Uterus (tissue), 4 donors: ENCODE data around the gene HNRNPL. TPM values are rescaled to one million over a fixed set of nuclear protein-coding genes. Genes with fewer than 3 reads are reported as not detected.
A peak's percentile ranks its signal among the peaks of the same experiment; 100 is the strongest.
"Not testable (repeated sequence)": the region's sequence is repeated elsewhere in the genome, so short reads cannot be mapped to it uniquely, and the experiment has no call there.

Experiments
- DNase-seq, 2 donors: peaks; one replicate each; pipeline ENCODE4 v3.0.0-alpha.2; 2019 to 2020
- H3K27ac ChIP-seq, 2 donors: fragments of 200-600 bp; sonication (generic); 1 replicate in 1 of 2; 2 replicates in 1 of 2; pipeline ENCODE4 v1.5.1; 2016 to 2018
- H3K27me3 ChIP-seq, 2 donors: fragments of 200-600 bp; sonication (generic); one replicate each; pipeline ENCODE4 v1.5.1; 2018 to 2019; ENCODE audit warnings: control low read depth in 1 of 2
- H3K36me3 ChIP-seq, 2 donors: fragments of 200-600 bp; sonication (generic); one replicate each; pipeline ENCODE4 v1.5.1; 2019; ENCODE audit warnings: control low read depth in 1 of 2
- H3K4me1 ChIP-seq, 2 donors: fragments of 200-600 bp; sonication (generic); one replicate each; pipeline ENCODE4 v1.5.1; 2018 to 2019; ENCODE audit warnings: control low read depth in 1 of 2
- H3K4me3 ChIP-seq, 2 donors: fragments of 200-600 bp; sonication (generic); 1 replicate in 1 of 2; 2 replicates in 1 of 2; pipeline ENCODE4 v1.5.1; 2018 to 2019; ENCODE audit warnings: mild to moderate bottlenecking in 1 of 2
- H3K9me3 ChIP-seq, 2 donors: fragments of 200-600 bp; sonication (generic); one replicate each; pipeline ENCODE4 v1.5.1; 2019; ENCODE audit warnings: control low read depth in 1 of 2
- POLR2A ChIP-seq, 2 donors: fragments of 450-650 bp; IDR thresholded peaks; one replicate each; pipeline ENCODE4 v1.6.1; 2016; ENCODE audit warnings: antibody characterized with exemption in 2 of 2, mild to moderate bottlenecking in 1 of 2, moderate library complexity in 1 of 2
- intact Hi-C: fragments of 100-400 bp; cut with DNase I; formaldehyde crosslinking; loops from one replicate; pipeline ENCODE4 v1.15.1; 2023; ENCODE audit warnings: low total_unique reads
- total RNA-seq, 4 donors: library from RNA; depleted of rRNA in 3 of 4; stranded (reverse); fragments of >200 nt in 3 of 4; gene quantifications; one replicate each; pipeline versions ENCODE4 v1.1.0 to v1.2.4, GENCODE V29; 2014 to 2023
- TF ChIP-seq, protein P1 (sequence below), 4 experiments: fragments of 200-600 bp in 2 of 4; fragments of 450-650 bp in 2 of 4; sonication (generic) in 2 of 4; IDR thresholded peaks; one replicate each; pipeline ENCODE4 v1.5.1; 2016 to 2019; ENCODE audit warnings: antibody characterized with exemption in 4 of 4, mild to moderate bottlenecking in 2 of 4, moderate library complexity in 1 of 4
- donor health status: DM: yes; HTN: yes; CAD: no.

HNRNPL gene
- total RNA-seq, 4 donors from 2014 or later, result 65.8 to 353 (median 177) TPM

DNA sequence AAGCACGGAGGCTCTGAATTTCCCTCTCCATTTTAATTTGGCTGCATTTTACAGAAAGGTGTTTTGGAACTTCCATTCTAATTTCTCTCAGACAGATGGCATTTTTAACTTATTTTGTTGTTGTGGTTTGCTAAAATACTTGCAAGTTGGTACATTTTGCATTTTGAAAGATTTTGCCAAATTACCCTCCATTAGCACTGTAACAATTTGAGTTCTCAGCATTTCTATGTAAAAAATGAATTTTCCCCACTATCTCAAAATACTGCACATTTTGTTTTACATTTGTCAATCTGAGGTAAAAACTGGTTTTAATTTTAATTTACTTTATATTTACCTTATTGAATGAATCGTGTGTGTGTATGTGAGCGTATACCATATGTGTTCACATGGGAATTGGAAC lies 7.0 kb upstream of the HNRNPL start:
- intact Hi-C loops, result no loop called here

DNA sequence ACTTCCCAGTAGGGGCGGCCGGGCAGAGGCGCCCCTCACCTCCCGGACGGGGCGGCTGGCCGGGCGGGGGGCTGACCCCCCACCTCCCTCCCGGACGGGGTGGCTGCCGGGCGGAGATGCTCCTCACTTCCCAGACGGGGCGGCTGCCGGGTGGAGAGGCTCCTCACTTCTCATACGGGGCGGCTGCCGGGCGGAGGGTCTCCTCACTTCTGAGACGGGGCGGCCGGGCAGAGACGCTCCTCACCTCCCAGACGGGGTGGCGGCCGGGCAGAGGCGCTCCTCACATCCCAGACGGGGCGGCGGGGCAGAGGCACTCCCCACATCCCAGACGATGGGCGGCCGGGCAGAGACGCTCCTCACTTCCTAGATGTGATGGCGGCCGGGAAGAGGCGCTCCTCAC lies 6.0 kb upstream of the HNRNPL start:
- H3K9me3 ChIP-seq, H3K27me3 ChIP-seq, H3K4me3 ChIP-seq, H3K27ac ChIP-seq, H3K4me1 ChIP-seq, H3K36me3 ChIP-seq, DNase-seq, intact Hi-C loops: not testable (repeated sequence)

More for the DNA sequence above, 7.0 kb upstream of the HNRNPL start:
- Histone ChIP-seq H3K4me3 (no peak overlapping the region), H3K9me3 (no peaks in the 10 kb centered on the region), H3K27me3 (no peaks in the 10 kb centered on the region), H3K4me1 (no peaks in the 10 kb centered on the region), H3K27ac (no peak overlapping the region), H3K36me3 (no peaks in the 10 kb centered on the region)
- TF ChIP-seq POLR2A (IDR thresholded peaks at IDR 0.05), result no peak
- TF ChIP-seq, protein P1, sequence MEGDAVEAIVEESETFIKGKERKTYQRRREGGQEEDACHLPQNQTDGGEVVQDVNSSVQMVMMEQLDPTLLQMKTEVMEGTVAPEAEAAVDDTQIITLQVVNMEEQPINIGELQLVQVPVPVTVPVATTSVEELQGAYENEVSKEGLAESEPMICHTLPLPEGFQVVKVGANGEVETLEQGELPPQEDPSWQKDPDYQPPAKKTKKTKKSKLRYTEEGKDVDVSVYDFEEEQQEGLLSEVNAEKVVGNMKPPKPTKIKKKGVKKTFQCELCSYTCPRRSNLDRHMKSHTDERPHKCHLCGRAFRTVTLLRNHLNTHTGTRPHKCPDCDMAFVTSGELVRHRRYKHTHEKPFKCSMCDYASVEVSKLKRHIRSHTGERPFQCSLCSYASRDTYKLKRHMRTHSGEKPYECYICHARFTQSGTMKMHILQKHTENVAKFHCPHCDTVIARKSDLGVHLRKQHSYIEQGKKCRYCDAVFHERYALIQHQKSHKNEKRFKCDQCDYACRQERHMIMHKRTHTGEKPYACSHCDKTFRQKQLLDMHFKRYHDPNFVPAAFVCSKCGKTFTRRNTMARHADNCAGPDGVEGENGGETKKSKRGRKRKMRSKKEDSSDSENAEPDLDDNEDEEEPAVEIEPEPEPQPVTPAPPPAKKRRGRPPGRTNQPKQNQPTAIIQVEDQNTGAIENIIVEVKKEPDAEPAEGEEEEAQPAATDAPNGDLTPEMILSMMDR (IDR thresholded peaks at IDR 0.05), result no peak
- DNase-seq, result no peak

DNA sequence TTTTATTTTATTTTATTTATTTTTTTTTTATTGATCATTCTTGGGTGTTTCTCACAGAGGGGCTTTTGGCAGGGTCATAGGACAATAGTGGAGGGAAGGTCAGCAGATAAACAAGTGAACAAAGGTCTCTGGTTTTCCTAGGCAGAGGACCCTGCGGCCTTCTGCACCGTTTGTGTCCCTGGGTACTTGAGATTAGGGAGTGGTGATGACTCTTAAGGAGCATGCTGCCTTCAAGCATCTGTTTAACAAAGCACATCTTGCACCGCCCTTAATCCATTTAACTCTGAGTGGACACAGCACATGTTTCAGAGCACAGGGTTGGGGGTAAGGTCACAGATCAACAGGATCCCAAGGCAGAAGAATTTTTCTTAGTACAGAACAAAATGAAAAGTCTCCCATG lies 5.2 kb upstream of the HNRNPL start:
- H3K36me3 ChIP-seq, H3K4me1 ChIP-seq, DNase-seq, intact Hi-C loops, H3K4me3 ChIP-seq, H3K27me3 ChIP-seq, H3K9me3 ChIP-seq, H3K27ac ChIP-seq: not testable (repeated sequence)

DNA sequence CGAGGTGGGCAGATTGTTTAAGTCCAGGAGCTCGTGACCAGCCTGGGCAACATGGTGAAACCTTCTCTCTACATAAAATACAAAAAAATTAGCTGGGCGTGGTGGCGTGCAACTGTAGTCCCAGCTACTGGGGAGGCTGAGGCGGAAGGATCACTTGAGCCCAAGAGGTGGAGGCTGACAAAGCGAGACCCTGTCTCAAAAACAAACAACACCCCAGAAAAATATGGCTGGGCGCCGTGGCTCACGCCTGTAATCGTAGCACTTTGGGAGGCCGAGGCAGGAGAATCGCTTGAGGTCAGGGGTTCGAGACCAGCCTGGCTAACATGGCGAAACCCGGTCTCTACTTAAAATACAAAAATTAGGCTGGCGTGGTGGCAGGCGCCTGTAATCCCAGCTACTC lies 3.4 kb upstream of the HNRNPL start:
- peak overlapping the region in 1 of 2 donors; percentile 99 for H3K27ac ChIP-seq
- DNase-seq, result no peak
- TF ChIP-seq, protein P1 (IDR thresholded peaks at IDR 0.05), result no peak
- no peak for TF ChIP-seq POLR2A (IDR thresholded peaks at IDR 0.05)

DNA sequence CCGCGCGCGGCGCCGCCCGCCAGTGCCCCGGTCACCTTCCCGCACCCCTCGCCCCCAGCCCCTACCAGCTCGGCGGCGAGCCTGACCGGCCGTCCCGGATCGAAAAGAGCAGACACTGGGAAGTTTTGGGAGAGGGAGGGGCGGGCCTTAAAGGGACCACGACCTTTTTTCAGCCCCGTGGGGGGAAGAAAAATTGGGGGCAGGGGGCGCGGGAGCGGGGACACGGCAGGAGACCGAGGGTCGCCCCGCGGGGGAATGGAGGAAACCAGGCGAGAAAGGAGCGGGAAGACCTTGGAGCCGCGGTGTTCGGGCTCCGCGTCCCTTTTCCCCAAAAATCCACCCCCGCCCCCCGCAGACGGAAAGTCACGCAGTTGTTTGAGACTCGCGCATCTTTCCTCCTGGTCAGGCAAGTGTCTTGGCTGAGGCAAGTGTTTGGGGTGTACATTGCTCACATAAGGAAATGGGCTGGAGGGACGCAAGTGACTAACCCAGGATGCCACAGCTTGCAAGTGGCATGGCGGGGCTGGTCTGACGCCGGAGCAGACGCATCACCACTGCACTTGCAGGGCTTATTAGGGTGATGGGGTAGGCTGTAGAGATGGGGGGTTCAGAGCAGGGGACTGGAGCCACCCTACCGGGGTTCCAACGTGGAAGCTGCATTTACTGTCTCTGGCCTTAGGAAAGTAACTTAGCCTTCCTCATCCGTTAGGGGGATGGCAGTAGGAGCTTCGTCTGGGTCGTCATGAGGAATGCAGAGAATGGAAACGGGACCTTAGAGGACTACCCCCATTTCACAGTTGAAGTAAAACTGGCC lies 2.7 kb upstream of the HNRNPL start:
- Histone ChIP-seq H3K9me3 (no peaks in the 10 kb centered on the region), H3K36me3 (no peaks in the 10 kb centered on the region), H3K27ac (peak overlapping the region; percentile 98 to 99), H3K27me3 (no peaks in the 10 kb centered on the region), H3K4me3 (peak overlapping the region; percentile 78 to 79), H3K4me1 (peaks cover 1 to 19% of the 10 kb centered on the region in 2 donors)
- DNase-seq, result peak; percentile 63 to 70
- TF ChIP-seq, protein P1 (IDR thresholded peaks at IDR 0.05), result no peak
- no peak for TF ChIP-seq POLR2A (IDR thresholded peaks at IDR 0.05)
- intact Hi-C loops, result no loop called here

More for the DNA sequence above, 3.4 kb upstream of the HNRNPL start:
- no peaks in the 10 kb centered on the region for H3K36me3 ChIP-seq
- no peaks in the 10 kb centered on the region for H3K27me3 ChIP-seq
- no peaks in the 10 kb centered on the region for H3K9me3 ChIP-seq
- peaks cover 0 to 12% of the 10 kb centered on the region in 2 donors for H3K4me1 ChIP-seq
- intact Hi-C loops, result no loop called here
- no peak overlapping the region for H3K4me3 ChIP-seq

DNA sequence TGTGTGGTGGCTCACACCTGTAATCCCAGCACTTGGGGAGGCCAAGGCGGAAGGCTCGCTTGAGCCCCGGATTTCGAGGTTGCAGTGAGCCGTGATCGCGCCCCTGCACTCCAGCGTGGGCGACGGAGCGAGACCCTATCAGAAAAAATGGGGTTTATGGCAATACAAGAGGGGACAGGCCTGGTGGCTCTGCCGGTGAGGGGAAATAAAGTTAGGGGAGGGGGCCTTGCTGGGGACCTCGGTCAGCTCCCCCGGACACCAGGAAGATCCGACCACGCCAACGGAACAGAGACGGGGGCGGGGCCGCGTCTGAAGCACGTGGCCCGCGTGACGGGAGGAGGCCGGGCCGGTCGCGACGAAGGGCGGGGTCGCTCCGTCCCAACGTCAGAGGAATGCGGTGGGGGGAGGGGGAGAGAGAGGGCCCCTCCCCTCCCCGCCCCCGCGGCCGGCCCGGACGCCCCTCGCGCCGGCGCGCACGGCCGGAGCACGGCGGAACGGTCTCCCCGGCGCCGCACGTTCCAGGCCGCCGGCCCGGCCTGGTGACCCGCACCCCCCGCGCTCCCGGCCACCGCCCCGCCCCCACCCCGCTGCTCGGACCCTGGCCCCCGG lies 1.9 kb upstream of the HNRNPL start:
- H3K36me3 ChIP-seq, result no peaks in the 10 kb centered on the region
- peaks cover 8 to 24% of the 10 kb centered on the region in 2 donors for H3K4me1 ChIP-seq
- H3K4me3 ChIP-seq, result peak overlapping the region; percentile 78 to 79
- H3K27ac ChIP-seq, result peak overlapping the region; percentile 98 to 99
- H3K27me3 ChIP-seq, result no peaks in the 10 kb centered on the region
- no peaks in the 10 kb centered on the region for H3K9me3 ChIP-seq
- TF ChIP-seq, protein P1 (IDR thresholded peaks at IDR 0.05), result peak in 1 of 4 experiments; percentile 26
- TF ChIP-seq POLR2A (IDR thresholded peaks at IDR 0.05), result peak; percentile 88 to 91
- DNase-seq, result peak; percentile 93 to 94
- intact Hi-C loops, result no loop called here
